Caki2 (cell line): ENCODE measurements around the gene AMMECR1L. TPM values are rescaled to one million over a fixed set of nuclear protein-coding genes. Genes with fewer than 3 reads are reported as not detected.
"Not testable (repeated sequence)": the region's sequence is repeated elsewhere in the genome, so short reads cannot be mapped to it uniquely, and the experiment has no call there.

Source experiments
- DNase-seq: peaks from one replicate; pipeline ENCODE4 v3.0.0-alpha.2; 2015; ENCODE audit warnings: low read depth
- in situ Hi-C: cut with HindIII; loops from 2 replicates; pipeline ENCODE4 v1.10.0; 2016; ENCODE audit warnings: low sequenced_read_pairs, low pct_unique_long_range_greater_than_20kb, mixed read lengths
- total RNA-seq: library from RNA; depleted of rRNA; stranded (reverse); fragments of >200 nt; shearing (Covaris generic); gene quantifications from 2 replicates; pipeline ENCODE4 v1.2.3, GENCODE V29; 2014; ENCODE audit warnings: low replicate concordance

AMMECR1L gene
- total RNA-seq, 1 experiment from 2014 or later = 9.8 TPM

- no peak for DNase-seq
- in situ Hi-C loops = no loop called here
These were observed 28.4 kb downstream of the AMMECR1L start for GRCh38 chr2:127857265-127857808.

- no peak for DNase-seq
- in situ Hi-C loops = no loop called here
These were observed 32.1 kb downstream of the AMMECR1L start for GRCh38 chr2:127853671-127854070.

DNA sequence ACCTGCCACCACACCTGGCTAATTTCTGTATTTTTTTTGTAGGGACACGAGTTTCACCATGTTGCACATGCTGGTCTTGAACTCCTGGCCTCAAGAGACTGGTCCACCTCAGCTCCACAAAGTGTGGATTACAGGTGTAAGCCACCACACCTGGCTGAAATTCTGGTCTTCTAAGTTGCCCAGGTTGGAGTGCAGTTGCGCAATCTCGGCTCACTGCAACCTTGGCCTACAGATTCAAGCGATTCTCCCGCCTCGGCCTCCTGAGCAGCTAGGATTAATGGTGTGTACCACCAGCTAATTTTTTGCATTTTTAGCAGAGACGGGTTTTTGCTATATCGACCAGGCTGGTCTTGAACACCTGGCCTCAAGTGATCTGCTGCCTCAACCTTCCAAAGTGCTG is 33.4 kb downstream of the AMMECR1L start:
- DNase-seq = no peak
- in situ Hi-C loops = no loop called here

DNA sequence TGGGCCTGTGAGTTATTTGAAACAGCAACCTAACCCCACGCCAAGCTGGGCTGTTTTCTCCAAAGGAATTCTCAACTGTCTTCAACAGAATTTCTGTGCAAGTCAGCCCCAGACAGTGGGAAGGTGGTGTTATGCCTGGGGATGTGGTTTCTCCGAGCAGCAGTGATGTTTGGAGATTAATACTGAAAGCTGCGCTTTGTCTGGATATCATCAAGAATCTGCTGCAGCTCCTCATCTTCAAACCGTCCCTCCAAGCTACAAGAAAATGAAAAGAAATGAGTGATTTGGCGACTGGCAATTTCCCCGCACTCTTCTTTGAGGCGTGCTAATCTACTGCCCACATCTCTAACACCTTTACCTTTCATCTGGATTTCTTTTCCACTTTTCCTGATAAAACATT is 37.8 kb downstream of the AMMECR1L start:
- in situ Hi-C loops = no loop called here
- no peak for DNase-seq

GRCh38 chr2:127844973-127845372 is 40.8 kb downstream of the AMMECR1L start:
- in situ Hi-C loops = no loop called here
- DNase-seq = no peak

DNA sequence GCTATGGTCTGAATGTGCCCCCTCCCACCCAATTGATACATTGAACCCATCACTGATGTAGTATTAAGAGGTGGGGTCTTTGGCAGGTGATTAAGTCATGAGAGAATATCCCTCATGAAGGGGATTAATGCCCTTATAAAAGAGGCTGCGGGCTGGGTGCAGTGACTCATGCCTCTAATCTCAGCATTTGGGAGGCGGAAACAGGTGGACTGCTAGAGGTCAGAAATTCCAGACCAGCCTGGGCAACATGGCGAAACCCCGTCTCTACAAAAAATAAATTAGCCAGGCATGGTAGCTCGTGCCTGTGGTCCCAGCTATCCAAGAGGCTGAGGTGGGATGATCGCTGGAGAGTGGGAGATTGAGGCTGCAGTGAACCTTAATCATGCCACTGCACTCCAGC is 42.1 kb downstream of the AMMECR1L start:
- DNase-seq = no peak
- in situ Hi-C loops = no loop called here

- DNase-seq = no peak
- in situ Hi-C loops = no loop called here
These were observed 44.1 kb downstream of the AMMECR1L start for GRCh38 chr2:127841466-127842178.

GRCh38 chr2:127840893-127841292 is 44.9 kb downstream of the AMMECR1L start:
- in situ Hi-C loops = no loop called here
- DNase-seq = no peak

DNA sequence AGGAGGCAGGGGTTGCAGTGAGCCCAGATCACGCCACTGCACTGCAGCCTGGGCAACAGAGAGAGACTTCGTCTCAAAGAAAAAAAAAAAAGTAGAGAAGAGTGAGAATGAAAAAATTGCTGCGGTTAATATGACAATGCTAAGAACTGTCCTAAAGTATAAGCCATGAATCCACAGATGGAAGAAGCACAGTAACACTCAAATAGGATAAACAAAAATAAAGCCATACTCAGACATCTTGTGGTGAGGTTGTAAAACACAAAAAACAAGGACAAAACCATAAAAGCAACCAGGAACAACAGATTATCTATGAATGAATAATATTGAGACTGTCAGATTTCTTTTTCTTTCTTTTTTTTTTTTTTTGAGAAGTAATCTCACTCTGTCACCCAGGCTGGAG is 50.8 kb downstream of the AMMECR1L start:
- in situ Hi-C loops = no loop called here
- DNase-seq = no peak

- in situ Hi-C loops = no loop called here
- no peak for DNase-seq
These were observed 55.9 kb downstream of the AMMECR1L start for GRCh38 chr2:127829845-127830246.

DNA sequence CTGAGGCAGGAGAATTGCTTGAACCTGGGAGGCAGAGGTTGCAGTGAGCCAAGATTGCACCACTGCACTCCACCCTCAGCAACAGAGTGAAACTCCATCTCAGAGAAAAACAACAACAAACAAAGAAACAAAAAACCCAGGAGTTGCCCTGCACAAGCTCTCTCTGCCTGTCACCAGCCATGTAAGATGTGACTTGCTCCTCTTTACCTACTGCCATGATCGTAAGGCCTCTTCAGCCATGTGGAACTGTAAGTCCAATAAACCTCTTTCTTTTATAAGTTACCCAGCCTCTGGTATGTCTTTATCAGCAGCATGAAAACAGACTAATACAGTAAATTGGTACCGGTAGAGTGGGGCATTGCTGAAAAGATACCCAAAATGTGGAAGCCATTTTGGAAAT is 59.0 kb downstream of the AMMECR1L start:
- in situ Hi-C loops, DNase-seq: not testable (repeated sequence)

DNA sequence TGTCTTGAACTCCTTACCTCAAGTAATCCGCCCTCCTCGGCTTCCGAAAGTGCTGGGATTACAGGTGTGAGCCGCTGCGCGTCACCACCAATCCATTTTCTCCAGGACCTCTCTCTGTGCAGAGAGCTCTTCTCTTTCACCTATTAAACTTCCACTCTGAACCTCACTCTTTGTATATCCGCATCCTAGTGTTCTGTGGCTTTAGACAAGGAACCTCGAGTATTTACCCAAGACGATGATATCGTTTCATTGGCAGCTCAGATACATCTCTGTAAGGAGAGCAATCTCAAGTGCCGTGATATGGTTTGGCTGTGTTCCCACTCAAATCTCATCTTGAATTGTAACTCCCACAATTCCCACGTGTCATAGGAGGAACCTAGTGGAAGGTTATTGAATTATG is 59.7 kb downstream of the AMMECR1L start:
- in situ Hi-C loops = no loop called here
- DNase-seq = no peak

GRCh38 chr2:127820080-127820668 is 65.6 kb downstream of the AMMECR1L start:
- in situ Hi-C loops = no loop called here

DNA sequence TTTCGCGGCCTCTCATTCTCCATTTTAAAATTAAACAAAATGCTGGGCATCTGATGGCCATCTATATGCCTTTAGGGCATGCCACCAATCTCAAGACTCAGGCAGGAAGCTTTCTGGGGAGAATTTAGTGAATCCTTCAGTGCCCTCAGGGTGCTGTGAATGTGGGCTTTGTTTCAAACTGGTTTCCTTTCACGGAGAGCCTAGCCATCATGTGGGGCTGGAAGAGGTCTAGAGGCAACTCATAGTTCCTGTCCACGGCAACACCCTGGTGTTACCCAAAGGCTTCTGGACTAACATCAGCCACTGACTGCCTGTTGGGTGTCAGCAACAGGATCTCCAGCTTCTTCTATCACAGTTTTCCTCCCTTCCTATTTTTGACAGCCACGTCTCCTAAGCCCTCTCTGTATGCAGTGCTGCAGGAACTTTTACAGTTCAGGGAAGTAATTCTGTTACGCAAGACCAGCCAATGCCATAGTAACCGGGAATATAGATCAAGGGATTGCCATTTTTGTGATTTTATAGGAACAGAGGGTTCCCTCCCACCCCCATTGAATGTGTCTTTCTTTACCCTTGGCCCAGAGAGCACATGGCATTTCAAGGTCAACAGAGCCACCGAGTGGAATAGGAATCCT is 66.8 kb downstream of the AMMECR1L start:
- in situ Hi-C loops = no loop called here
- DNase-seq = no peak

More at GRCh38 chr2:127820080-127820668, 65.6 kb downstream of the AMMECR1L start:
- peak; percentile 21 for DNase-seq

GRCh38 chr2:127818241-127818640 is 67.5 kb downstream of the AMMECR1L start:
- no peak for DNase-seq
- in situ Hi-C loops = no loop called here

DNA sequence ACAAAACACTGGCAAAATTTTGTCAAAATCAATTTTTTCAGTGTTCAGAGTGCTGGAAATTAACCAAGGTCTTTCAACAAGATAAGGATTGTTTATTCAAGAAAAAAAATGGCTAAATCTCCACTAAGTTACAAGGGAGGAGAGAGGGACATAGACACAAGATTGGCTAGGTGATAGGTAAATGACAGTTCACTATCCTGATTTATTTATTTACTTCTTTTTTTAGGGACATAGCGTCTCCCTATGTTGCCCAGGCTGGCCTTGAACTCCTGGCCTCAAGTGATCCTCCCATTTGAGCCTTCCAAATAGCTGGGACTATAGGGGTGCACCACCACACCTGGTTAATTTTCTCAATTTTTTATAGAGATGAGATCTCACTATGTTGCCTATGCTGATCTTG is 71.1 kb downstream of the AMMECR1L start:
- in situ Hi-C loops = no loop called here
- no peak for DNase-seq

DNA sequence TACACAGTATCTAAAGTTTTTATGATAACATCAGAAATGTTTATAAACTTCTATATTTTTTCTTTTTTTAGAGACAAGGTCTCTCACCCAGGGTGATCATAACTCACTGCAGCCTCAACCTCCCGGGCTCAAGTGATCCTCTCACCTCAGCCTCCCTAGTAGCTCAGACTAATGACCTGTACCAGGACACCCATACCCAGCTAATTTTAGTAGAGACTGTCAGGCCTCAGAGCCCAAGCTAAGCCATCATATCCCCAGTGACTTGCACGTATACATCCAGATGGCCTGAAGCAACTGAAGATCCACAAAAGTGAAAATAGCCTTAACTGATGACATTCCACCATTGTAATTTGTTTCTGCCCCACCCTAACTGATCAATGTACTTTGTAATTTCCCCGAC is 73.3 kb downstream of the AMMECR1L start:
- DNase-seq, in situ Hi-C loops: not testable (repeated sequence)
